Tibial artery (tissue), 4 donors: ENCODE data around the gene BZW1.

Experiments used
- DNase-seq, 2 donors: peaks; one replicate each; pipeline ENCODE4 v3.0.0-alpha.2; 2019
- H3K27ac ChIP-seq, 2 donors: fragments of 200-600 bp; sonication (generic) in 1 of 2; 1 replicate in 1 of 2; 2 replicates in 1 of 2; pipeline ENCODE4 v1.5.1; 2018 to 2019; ENCODE audit warnings: mild to moderate bottlenecking in 1 of 2
- H3K27me3 ChIP-seq, 2 donors: fragments of 200-600 bp; sonication (generic) in 1 of 2; one replicate each; pipeline versions ENCODE4 v1.5.1 to v1.6.0; 2016 to 2019
- H3K36me3 ChIP-seq, 3 donors: fragments of 200-600 bp; sonication (generic) in 2 of 3; one replicate each; pipeline ENCODE4 v1.5.1; 2016 to 2019; ENCODE audit warnings: mild to moderate bottlenecking in 2 of 3
- H3K4me1 ChIP-seq, 4 donors: fragments of 200-600 bp; sonication (generic) in 2 of 4; 1 replicate in 3 of 4; 2 replicates in 1 of 4; pipeline ENCODE4 v1.5.1; 2016 to 2019
- H3K4me3 ChIP-seq, 2 donors: fragments of 200-600 bp; sonication (generic) in 1 of 2; 1 replicate in 1 of 2; 2 replicates in 1 of 2; pipeline ENCODE4 v1.5.1; 2018 to 2019; ENCODE audit warnings: mild to moderate bottlenecking in 2 of 2
- H3K9me3 ChIP-seq, 3 donors: fragments of 200-600 bp; sonication (generic) in 1 of 3; one replicate each; pipeline ENCODE4 v1.5.1; 2016 to 2019
- intact Hi-C: fragments of 100-400 bp; cut with DNase I; formaldehyde crosslinking; loops from one replicate; pipeline ENCODE4 v1.15.0; 2023; ENCODE audit warnings: low total_unique reads
- TF ChIP-seq, protein P1 (sequence below), 2 experiments: fragments of 200-600 bp in 1 of 2; fragments of 450-650 bp in 1 of 2; IDR thresholded peaks; one replicate each; pipeline ENCODE4 v1.5.1; 2017 to 2019; ENCODE audit warnings: antibody characterized with exemption in 2 of 2, mild to moderate bottlenecking in 1 of 2, moderate library complexity in 1 of 2

The BZW1 gene

DNA sequence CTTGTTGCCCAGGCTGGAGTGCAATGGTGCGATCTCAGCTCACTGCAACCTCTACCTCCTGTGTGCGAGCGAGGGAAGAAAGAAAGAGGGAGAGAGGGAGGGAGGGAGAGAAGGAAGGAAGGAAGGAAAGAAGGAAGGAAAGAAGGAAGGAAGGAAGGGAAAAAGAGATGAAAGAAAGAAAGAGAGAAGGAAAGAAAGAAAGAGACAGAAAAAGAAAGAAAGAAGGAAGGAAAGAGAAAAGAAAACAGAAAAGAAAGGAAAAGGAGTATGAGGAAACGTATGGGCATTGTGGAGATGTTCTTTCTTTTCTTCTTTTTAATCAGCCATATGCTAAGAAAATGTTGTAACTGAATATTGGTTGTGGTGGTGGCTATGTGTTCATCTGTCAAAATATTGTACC lies 36.2 kb downstream of the BZW1 start:
- Histone ChIP-seq H3K27ac (no peak overlapping the region), H3K4me3 (no peak overlapping the region), H3K9me3 (no peaks in the 10 kb centered on the region), H3K4me1 (no peaks in the 10 kb centered on the region), H3K27me3 (no peaks in the 10 kb centered on the region), H3K36me3 (peaks cover 25 to 29% (median 28%) of the 10 kb centered on the region in 3 donors)
- TF ChIP-seq, protein P1, sequence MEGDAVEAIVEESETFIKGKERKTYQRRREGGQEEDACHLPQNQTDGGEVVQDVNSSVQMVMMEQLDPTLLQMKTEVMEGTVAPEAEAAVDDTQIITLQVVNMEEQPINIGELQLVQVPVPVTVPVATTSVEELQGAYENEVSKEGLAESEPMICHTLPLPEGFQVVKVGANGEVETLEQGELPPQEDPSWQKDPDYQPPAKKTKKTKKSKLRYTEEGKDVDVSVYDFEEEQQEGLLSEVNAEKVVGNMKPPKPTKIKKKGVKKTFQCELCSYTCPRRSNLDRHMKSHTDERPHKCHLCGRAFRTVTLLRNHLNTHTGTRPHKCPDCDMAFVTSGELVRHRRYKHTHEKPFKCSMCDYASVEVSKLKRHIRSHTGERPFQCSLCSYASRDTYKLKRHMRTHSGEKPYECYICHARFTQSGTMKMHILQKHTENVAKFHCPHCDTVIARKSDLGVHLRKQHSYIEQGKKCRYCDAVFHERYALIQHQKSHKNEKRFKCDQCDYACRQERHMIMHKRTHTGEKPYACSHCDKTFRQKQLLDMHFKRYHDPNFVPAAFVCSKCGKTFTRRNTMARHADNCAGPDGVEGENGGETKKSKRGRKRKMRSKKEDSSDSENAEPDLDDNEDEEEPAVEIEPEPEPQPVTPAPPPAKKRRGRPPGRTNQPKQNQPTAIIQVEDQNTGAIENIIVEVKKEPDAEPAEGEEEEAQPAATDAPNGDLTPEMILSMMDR (IDR thresholded peaks at IDR 0.05) = no peak
- no peak for DNase-seq
- intact Hi-C loops = no loop called here

DNA sequence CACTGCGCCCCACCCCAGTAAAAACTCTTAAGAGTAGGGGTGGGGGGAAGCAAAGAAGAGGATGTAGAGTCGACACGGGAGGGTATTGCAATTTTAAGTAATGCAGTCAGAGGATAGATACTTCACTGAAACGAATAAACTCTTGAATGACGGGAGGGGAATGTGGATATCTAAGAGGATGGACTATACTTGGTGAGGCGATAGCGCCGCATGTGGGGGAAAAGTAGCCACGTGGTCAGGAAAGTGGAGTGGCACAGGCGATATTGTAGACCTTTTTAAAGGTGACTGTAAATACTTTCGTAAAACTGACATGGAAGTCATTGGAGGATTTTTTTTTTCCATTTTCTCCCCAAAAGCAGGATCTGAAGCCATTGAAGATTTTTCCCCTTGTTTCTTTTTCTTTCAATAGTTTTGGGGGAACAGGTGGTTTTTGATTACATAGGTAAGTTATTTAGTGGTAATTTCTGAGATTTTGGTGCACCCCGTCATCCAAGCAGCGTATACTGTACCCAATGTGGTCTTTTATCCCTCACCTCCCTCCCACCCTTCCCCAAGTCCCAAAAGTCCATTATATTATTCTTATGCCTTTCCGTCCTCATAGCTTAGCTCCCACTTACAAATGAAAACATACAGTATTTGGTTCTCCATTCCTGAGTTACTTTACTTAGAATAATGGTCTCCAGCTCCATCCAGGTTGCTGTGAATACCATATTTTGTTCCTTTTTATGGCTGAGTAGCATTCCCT lies 39.0 kb downstream of the BZW1 start:
- Histone ChIP-seq H3K27me3 (no peaks in the 10 kb centered on the region), H3K36me3 (peaks cover 52 to 57% (median 56%) of the 10 kb centered on the region in 3 donors), H3K27ac (no peak overlapping the region), H3K4me1 (peaks cover 0 to 7% (median 0%) of the 10 kb centered on the region in 4 donors), H3K9me3 (no peaks in the 10 kb centered on the region), H3K4me3 (no peak overlapping the region)
- DNase-seq = no peak
- intact Hi-C loops = no loop called here
- TF ChIP-seq, protein P1 (IDR thresholded peaks at IDR 0.05) = no peak

DNA sequence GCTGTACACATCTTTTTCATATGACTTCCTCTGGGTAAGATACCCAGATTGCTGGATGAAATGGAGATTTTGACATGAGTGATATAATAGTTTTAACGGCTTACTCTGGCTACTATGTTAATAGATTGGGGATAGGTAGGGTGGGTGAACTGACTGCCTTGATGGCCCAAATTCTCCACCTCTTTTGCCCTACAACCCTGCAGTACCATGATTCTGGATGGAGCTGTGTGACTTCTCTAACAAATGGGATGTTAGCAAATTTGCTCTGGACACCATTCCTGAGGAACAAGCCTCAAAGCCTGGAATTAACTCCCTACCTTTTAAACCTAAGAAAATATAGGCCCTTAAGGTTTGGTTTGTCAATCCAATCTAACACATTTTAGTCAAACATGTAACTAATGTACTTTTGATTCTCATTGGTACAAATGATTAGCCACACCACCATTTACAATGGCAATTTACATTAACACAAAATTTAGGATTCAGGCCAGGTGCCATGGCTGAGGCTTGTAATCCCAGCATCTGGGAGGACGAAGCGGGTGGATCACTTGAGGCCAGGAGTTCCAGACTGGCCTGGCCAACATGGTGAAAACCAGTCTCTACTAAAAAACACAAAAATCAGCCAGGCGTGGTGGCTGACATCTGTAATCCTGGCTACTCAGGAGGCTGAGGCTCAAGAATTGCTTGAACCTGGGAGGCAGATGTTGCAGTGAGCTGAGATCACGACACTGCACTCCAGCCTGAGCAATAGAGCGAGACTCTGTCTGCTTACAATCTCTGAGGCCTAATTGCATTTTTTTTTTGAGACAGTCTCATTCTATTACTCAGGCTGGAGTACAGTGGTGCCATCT lies 39.9 kb downstream of the BZW1 start:
- no peaks in the 10 kb centered on the region for H3K27me3 ChIP-seq
- no peak for DNase-seq
- no peak overlapping the region for H3K27ac ChIP-seq
- no peak overlapping the region for H3K4me3 ChIP-seq
- H3K4me1 ChIP-seq = peaks cover 0 to 15% (median 0%) of the 10 kb centered on the region in 4 donors
- peaks cover 62 to 66% (median 65%) of the 10 kb centered on the region in 3 donors for H3K36me3 ChIP-seq
- TF ChIP-seq, protein P1 (IDR thresholded peaks at IDR 0.05) = no peak
- intact Hi-C loops = no loop called here
- no peaks in the 10 kb centered on the region for H3K9me3 ChIP-seq

DNA sequence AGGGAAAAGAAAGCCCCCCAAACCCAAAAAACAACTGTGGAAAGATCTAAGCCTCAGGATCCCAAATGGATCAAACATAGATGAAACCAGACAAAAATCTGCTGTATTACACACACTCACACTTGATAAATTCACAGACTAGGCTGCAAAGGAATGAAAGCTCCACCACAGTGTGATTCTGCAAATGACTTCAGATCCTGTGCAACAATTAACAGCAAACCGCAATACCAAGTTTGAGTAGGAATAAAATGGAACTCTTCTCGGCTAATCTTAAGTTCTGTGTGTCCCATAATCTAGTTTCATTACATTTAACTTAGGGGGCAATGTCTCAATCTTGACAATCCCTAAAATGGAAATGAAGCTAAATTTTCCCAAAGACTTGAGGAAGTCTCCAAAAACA lies 40.9 kb downstream of the BZW1 start:
- TF ChIP-seq, protein P1 (IDR thresholded peaks at IDR 0.05) = no peak
- H3K36me3 ChIP-seq = peaks cover 72 to 76% (median 75%) of the 10 kb centered on the region in 3 donors
- no peak overlapping the region for H3K27ac ChIP-seq
- H3K4me1 ChIP-seq = peaks cover 0 to 25% (median 3%) of the 10 kb centered on the region in 4 donors
- H3K9me3 ChIP-seq = no peaks in the 10 kb centered on the region
- intact Hi-C loops = no loop called here
- no peak for DNase-seq
- H3K4me3 ChIP-seq = no peak overlapping the region
- no peaks in the 10 kb centered on the region for H3K27me3 ChIP-seq

DNA sequence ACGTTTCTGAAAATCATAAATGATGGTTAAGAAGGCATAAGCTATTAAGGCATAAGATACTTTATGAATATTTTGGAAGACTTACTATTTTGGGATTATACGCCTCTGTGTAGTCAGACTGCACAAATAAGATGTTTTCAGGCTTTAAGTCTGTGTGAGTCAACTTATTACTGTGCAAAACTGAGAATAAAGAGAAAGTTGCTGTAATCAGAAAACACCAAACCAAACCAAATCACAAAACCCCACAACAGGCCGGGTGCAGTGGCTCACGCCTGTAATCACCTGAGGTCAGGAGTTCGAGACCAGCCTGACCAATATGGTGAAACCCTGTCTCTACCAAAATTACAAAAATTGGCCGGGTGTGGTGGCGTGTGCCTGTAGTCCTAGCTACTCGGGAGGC lies 45.1 kb downstream of the BZW1 start:
- no peaks in the 10 kb centered on the region for H3K27me3 ChIP-seq
- peaks cover 79 to 85% (median 84%) of the 10 kb centered on the region in 3 donors for H3K36me3 ChIP-seq
- intact Hi-C loops = no loop called here
- TF ChIP-seq, protein P1 (IDR thresholded peaks at IDR 0.05) = no peak
- no peaks in the 10 kb centered on the region for H3K9me3 ChIP-seq
- no peak for DNase-seq
- H3K27ac ChIP-seq = no peak overlapping the region
- no peak overlapping the region for H3K4me3 ChIP-seq
- peaks cover 0 to 67% (median 27%) of the 10 kb centered on the region in 4 donors for H3K4me1 ChIP-seq
